Measurements from ENCODE around the gene RNU1-3. TPM values are rescaled to one million over a fixed set of nuclear protein-coding genes. Genes with fewer than 3 reads are reported as not detected.
A peak's percentile ranks its signal among the peaks of the same experiment; 100 is the strongest.
"Not testable (repeated sequence)": the region's sequence is repeated elsewhere in the genome, so short reads cannot be mapped to it uniquely, and the experiment has no call there.

Gene RNU1-3
- total and polyA plus RNA-seq, 4 donors, result 7,231 to 8,154 TPM; not detected in 2

GRCh38 chr1:16644193-16644481, 22.6 kb downstream of the RNU1-3 start:
- Histone ChIP-seq H3K27ac (ENCODE audit: low read depth in 1 of 2, low read length in 2 of 2) (no peak overlapping the region), H3K4me3 (ENCODE audit: low read length in 2 of 2) (peak overlapping the region; percentile 30 to 86), H3K4me1 (ENCODE audit: control insufficient read depth in 1 of 2, insufficient read depth in 2 of 2, low read length in 2 of 2) (no peaks in the 10 kb centered on the region), H3K36me3 (ENCODE audit: control insufficient read depth in 1 of 2, insufficient read depth in 2 of 2, low read length in 1 of 2) (no peaks in the 10 kb centered on the region), H3K9me3 (ENCODE audit: control insufficient read depth, low read length) (no peaks in the 10 kb centered on the region), H3K27me3 (ENCODE audit: control insufficient read depth in 1 of 2, insufficient read depth in 2 of 2, low read length in 1 of 2) (no peaks in the 10 kb centered on the region)
- ATAC-seq (ENCODE audit: low FRiP score), result no peak
- intact Hi-C loops (cut with DNase I), result no loop called here
- 0% methylated on average over 16 of the region's 16 CpGs for WGBS, 2 donors
- DNase-seq, result no peak

DNA sequence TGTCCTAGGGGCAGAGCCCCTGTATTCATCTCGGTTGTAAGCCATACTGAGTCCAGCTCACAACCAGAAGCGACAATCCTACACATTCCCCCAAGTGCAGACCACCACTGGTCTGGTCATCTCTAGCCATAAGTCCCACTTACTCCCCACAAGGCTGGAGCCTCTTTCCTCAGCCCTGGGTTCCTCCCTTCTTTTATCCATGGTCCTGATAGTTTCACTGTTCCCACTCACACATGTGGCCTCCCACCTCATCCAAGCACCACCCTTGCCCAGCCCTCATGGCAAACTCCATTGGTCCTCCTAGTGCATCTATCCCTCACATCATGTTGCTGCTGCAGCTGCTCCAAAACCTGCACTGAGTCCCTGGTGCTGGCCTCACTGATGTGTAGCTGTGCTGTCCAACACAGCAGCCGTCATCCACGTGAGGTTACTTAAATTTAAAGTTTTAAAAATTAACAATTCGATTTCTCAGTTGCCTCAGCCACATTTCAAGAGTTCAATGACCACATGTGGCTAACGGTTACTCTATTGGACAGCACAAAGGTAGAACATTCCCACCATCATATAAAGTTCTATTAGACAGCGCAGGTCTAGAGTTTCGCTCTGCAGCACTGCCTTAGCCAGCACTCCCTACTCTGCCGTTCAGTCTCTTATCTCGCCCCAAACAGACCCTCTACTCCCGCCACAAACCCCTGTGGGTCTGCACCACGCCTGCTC, 23.1 kb downstream of the RNU1-3 start:
- intact Hi-C loops (cut with DNase I); ATAC-seq (ENCODE audit: low FRiP score); H3K36me3 ChIP-seq (ENCODE audit: control insufficient read depth in 1 of 2, insufficient read depth in 2 of 2, low read length in 1 of 2); H3K27ac ChIP-seq (ENCODE audit: low read depth in 1 of 2, low read length in 2 of 2); H3K27me3 ChIP-seq (ENCODE audit: control insufficient read depth in 1 of 2, insufficient read depth in 2 of 2, low read length in 1 of 2); H3K4me1 ChIP-seq (ENCODE audit: control insufficient read depth in 1 of 2, insufficient read depth in 2 of 2, low read length in 2 of 2); H3K9me3 ChIP-seq (ENCODE audit: control insufficient read depth, low read length): not testable (repeated sequence)
- DNase-seq, result peak; percentile 49 to 79
- WGBS, 2 donors, result 25 to 29% methylated on average over 12 of the region's 12 CpGs
- H3K4me3 ChIP-seq (ENCODE audit: low read length in 2 of 2), result peak overlapping the region; percentile 30 to 86

DNA sequence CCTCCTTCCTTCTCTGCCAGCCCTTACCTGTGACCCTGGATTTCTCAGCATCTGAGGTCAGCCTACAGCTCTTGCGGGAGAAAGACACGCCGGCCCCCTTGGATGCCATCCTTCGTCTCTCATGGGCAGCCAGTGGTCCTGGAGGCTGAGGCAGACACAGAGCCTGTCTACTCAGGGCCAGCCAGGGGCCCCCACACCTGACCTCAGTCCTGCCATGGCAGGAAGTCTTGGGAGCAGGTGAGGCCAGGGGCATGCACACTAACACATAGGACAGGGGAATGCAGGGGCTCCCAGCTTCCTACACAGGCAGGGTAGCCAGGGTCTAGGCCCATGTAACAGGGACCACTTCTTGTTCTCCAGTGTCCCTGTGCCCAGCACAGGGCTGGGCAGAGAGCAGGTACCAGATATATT, 23.7 kb downstream of the RNU1-3 start:
- H3K4me1 ChIP-seq (ENCODE audit: control insufficient read depth in 1 of 2, insufficient read depth in 2 of 2, low read length in 2 of 2); H3K36me3 ChIP-seq (ENCODE audit: control insufficient read depth in 1 of 2, insufficient read depth in 2 of 2, low read length in 1 of 2); H3K4me3 ChIP-seq (ENCODE audit: low read length in 2 of 2); ATAC-seq (ENCODE audit: low FRiP score); H3K9me3 ChIP-seq (ENCODE audit: control insufficient read depth, low read length); H3K27ac ChIP-seq (ENCODE audit: low read depth in 1 of 2, low read length in 2 of 2); H3K27me3 ChIP-seq (ENCODE audit: control insufficient read depth in 1 of 2, insufficient read depth in 2 of 2, low read length in 1 of 2); intact Hi-C loops (cut with DNase I): not testable (repeated sequence)
- WGBS, 2 donors, result 88 to 89% methylated on average over 4 of the region's 4 CpGs
- peak; percentile 55 to 84 for DNase-seq

- intact Hi-C loops (cut with DNase I); H3K36me3 ChIP-seq (ENCODE audit: control insufficient read depth in 1 of 2, insufficient read depth in 2 of 2, low read length in 1 of 2); H3K27ac ChIP-seq (ENCODE audit: low read depth in 1 of 2, low read length in 2 of 2); H3K27me3 ChIP-seq (ENCODE audit: control insufficient read depth in 1 of 2, insufficient read depth in 2 of 2, low read length in 1 of 2); H3K9me3 ChIP-seq (ENCODE audit: control insufficient read depth, low read length); ATAC-seq (ENCODE audit: low FRiP score); H3K4me1 ChIP-seq (ENCODE audit: control insufficient read depth in 1 of 2, insufficient read depth in 2 of 2, low read length in 2 of 2); H3K4me3 ChIP-seq (ENCODE audit: low read length in 2 of 2): not testable (repeated sequence)
- 74 to 80% methylated on average over 6 to 9 of the region's 9 CpGs for WGBS, 2 donors
- DNase-seq, result peak; percentile 46 to 74
These were observed 24.5 kb downstream of the RNU1-3 start for GRCh38 chr1:16642025-16642966.

DNA sequence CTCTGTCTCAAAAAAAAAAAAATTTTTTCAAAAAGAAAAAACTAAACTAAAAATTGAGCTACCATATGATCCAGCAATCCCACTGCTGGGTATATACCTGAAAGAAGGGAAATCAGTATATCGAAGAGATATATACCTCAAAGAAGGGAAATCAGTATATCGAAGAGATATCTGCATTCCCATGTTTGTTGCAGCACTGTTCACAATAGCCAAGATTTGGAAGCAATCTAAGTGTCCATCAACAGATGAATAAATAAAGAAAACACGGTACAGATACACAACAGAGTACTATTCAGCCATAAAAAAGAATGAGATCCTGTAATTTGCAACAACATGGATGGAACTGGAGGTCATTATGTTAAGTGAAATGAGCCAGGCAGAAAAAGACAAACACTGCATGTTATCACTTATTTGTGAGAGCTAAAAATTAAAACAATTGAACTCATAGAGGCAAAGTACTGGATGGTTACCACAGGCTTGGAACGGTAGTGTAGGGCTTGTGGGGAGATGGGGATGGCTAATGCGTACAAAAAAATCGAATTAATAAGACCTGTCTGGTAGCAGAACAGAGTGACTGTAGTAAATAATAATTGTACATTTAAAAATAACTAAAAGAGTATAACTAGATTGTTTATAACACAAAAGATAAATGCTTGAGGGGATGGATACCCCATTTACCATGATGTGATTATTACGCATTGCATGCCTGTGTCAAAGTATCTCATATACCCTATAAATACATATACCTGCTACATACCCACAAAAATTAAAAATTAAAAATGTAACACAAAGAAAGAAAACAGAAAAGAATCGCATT, 25.4 kb downstream of the RNU1-3 start:
- intact Hi-C loops (cut with DNase I); H3K27ac ChIP-seq (ENCODE audit: low read depth in 1 of 2, low read length in 2 of 2); H3K4me1 ChIP-seq (ENCODE audit: control insufficient read depth in 1 of 2, insufficient read depth in 2 of 2, low read length in 2 of 2); H3K27me3 ChIP-seq (ENCODE audit: control insufficient read depth in 1 of 2, insufficient read depth in 2 of 2, low read length in 1 of 2); H3K9me3 ChIP-seq (ENCODE audit: control insufficient read depth, low read length); ATAC-seq (ENCODE audit: low FRiP score); H3K36me3 ChIP-seq (ENCODE audit: control insufficient read depth in 1 of 2, insufficient read depth in 2 of 2, low read length in 1 of 2); H3K4me3 ChIP-seq (ENCODE audit: low read length in 2 of 2): not testable (repeated sequence)
- whole genome bisulfite sequencing, 2 donors, result 92% methylated on average over 8 of the region's 8 CpGs
- peak in 1 of 2 donors; percentile 16 for DNase-seq

- H3K27ac ChIP-seq (ENCODE audit: low read depth in 1 of 2, low read length in 2 of 2); H3K4me1 ChIP-seq (ENCODE audit: control insufficient read depth in 1 of 2, insufficient read depth in 2 of 2, low read length in 2 of 2); intact Hi-C loops (cut with DNase I); H3K4me3 ChIP-seq (ENCODE audit: low read length in 2 of 2); H3K27me3 ChIP-seq (ENCODE audit: control insufficient read depth in 1 of 2, insufficient read depth in 2 of 2, low read length in 1 of 2); H3K9me3 ChIP-seq (ENCODE audit: control insufficient read depth, low read length); H3K36me3 ChIP-seq (ENCODE audit: control insufficient read depth in 1 of 2, insufficient read depth in 2 of 2, low read length in 1 of 2); ATAC-seq (ENCODE audit: low FRiP score): not testable (repeated sequence)
- WGBS, 2 donors, result 70 to 75% methylated on average over 11 of the region's 11 CpGs
- DNase-seq, result peak; percentile 37 to 77
These were observed 27.4 kb downstream of the RNU1-3 start for GRCh38 chr1:16639091-16640031.

DNA sequence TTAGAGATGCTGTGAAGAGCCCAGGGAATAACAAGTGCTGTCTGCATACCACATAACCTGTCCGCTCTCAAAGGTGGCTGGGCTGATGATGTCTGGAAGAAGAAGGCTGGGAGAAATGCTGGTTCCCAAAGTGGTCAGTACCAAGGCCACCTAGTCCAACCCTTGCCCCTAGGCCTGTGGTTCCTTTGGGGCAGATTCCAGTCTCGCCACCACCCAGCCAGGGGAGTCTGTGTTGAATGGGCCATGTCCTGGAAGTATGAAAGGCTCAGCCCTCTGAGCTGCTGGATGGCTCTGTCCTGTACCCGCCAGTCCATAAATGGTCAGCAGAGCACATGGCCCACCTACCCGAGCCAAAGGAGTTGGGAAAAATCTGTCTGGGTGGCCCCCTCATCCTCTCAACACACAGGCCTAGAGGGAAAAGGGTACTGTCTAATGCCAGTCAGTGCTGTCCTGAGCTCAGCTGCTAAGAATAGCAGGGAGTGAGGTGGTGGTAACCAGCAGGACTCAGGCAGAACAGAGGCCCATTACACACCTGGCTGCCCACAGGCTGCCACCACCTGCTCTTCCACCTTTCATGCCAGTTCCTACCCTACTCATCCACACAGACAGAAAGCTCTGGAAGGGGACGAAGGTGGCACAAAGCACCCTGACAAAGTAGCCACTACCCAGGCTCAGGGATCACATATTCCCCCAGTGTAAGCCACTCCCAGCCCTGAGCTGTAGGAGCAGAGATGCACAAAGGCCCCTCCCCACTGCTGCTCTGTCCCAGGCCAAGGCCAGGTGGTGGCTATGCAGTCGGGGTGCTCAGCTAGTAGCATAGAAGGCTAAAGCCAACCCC, 28.6 kb downstream of the RNU1-3 start:
- H3K4me3 ChIP-seq (ENCODE audit: low read length in 2 of 2); H3K27ac ChIP-seq (ENCODE audit: low read depth in 1 of 2, low read length in 2 of 2); H3K9me3 ChIP-seq (ENCODE audit: control insufficient read depth, low read length); H3K36me3 ChIP-seq (ENCODE audit: control insufficient read depth in 1 of 2, insufficient read depth in 2 of 2, low read length in 1 of 2); intact Hi-C loops (cut with DNase I); H3K27me3 ChIP-seq (ENCODE audit: control insufficient read depth in 1 of 2, insufficient read depth in 2 of 2, low read length in 1 of 2); H3K4me1 ChIP-seq (ENCODE audit: control insufficient read depth in 1 of 2, insufficient read depth in 2 of 2, low read length in 2 of 2): not testable (repeated sequence)
- ATAC-seq (ENCODE audit: low FRiP score) (peak; percentile 5), DNase-seq (peak; percentile 40 to 65)
- WGBS, 2 donors, result 90 to 93% methylated on average over 5 to 6 of the region's 6 CpGs
